AG10803 (cell line): Measurements from ENCODE around the gene INPP4A.

Source experiments
- DNase-seq: peaks from one replicate; pipeline ENCODE4 v3.0.0; 2010; ENCODE audit warnings: low read depth
- H3K4me3 ChIP-seq: 2 replicates; pipeline ENCODE4 v1.5.1; 2011; ENCODE audit warnings: mild to moderate bottlenecking, low read length, control low read depth
- CTCF ChIP-seq: conservative IDR thresholded peaks from 2 replicates; pipeline ENCODE4 v1.5.1; 2011; ENCODE audit warnings: mild to moderate bottlenecking, low read length, control low read depth, inconsistent platforms

The INPP4A gene

GRCh38 chr2:98554116-98554861, 109.6 kb downstream of the INPP4A start:
- no peak for DNase-seq
- no peak for TF ChIP-seq CTCF
- H3K4me3 ChIP-seq, result no peak overlapping the region

- no peak for DNase-seq
- H3K4me3 ChIP-seq, result no peak overlapping the region
- no peak for TF ChIP-seq CTCF
Observed at GRCh38 chr2:98555696-98556095, 111.0 kb downstream of the INPP4A start.

- H3K4me3 ChIP-seq, result no peak overlapping the region
- DNase-seq, result no peak
- TF ChIP-seq CTCF, result no peak
Observed at GRCh38 chr2:98556344-98557033, 111.8 kb downstream of the INPP4A start.

- TF ChIP-seq CTCF, result no peak
- H3K4me3 ChIP-seq, result no peak overlapping the region
- no peak for DNase-seq
Observed at GRCh38 chr2:98558852-98559530, 114.3 kb downstream of the INPP4A start.

- no peak for TF ChIP-seq CTCF
- H3K4me3 ChIP-seq, result no peak overlapping the region
- DNase-seq, result no peak
Observed at GRCh38 chr2:98559581-98559980, 114.9 kb downstream of the INPP4A start.

- DNase-seq, result peak; percentile 77
- no peak for TF ChIP-seq CTCF
- no peak overlapping the region for H3K4me3 ChIP-seq
Observed at GRCh38 chr2:98560256-98560771, 115.7 kb downstream of the INPP4A start.
